ENCODE measurements around the gene FRMD1.

- TF ChIP-seq CTCF (IDR thresholded peaks at IDR 0.05; ENCODE audit: poor library complexity) (no peak), EZH2phosphoT487 (IDR thresholded peaks at IDR 0.05; ENCODE audit: low read depth, severe bottlenecking, unreplicated experiment) (no peak), EZH2 (IDR thresholded peaks at IDR 0.05; ENCODE audit: borderline replicate concordance) (no peak)
These were observed 58.8 kb downstream of the FRMD1 start for GRCh38 chr6:168020242-168020641.

All from hepatocyte (in vitro differentiated cells).